Measurements from ENCODE around the gene KCNN4. TPM values are rescaled to one million over a fixed set of nuclear protein-coding genes. Genes with fewer than 3 reads are reported as not detected.
"Not testable (repeated sequence)": the region's sequence is repeated elsewhere in the genome, so short reads cannot be mapped to it uniquely, and the experiment has no call there.

KCNN4 gene
- total RNA-seq, 1 donor from 2014 or later = 0.28 TPM

DNA sequence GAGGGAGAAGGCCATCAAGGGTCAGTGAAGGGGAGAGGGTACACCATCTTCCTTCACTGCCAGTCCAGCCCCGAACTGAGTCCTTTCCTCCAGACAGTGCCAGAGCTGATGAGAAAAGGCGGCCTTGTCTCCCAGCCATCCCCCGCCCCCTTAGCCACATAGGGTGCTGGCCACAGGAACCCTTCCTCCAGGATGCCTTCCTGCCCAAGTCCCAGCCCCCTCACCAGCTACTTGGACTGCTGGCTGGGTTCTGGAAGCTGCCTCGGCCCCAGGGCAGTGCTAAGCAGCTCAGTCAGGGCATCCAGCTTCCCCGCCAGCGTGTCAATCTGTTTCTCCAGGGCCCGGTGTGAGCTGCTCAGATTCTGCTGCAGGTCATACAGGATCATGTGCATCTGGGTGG lies 13.5 kb downstream of the KCNN4 start:
- no peak overlapping the region for H3K27ac Mint-ChIP-seq (ENCODE audit: unreplicated experiment)
- H3K36me3 Mint-ChIP-seq (ENCODE audit: low read depth, unreplicated experiment) = no peaks in the 10 kb centered on the region
- no peak for DNase-seq (ENCODE audit: low spot score)
- TF ChIP-seq, protein P1, sequence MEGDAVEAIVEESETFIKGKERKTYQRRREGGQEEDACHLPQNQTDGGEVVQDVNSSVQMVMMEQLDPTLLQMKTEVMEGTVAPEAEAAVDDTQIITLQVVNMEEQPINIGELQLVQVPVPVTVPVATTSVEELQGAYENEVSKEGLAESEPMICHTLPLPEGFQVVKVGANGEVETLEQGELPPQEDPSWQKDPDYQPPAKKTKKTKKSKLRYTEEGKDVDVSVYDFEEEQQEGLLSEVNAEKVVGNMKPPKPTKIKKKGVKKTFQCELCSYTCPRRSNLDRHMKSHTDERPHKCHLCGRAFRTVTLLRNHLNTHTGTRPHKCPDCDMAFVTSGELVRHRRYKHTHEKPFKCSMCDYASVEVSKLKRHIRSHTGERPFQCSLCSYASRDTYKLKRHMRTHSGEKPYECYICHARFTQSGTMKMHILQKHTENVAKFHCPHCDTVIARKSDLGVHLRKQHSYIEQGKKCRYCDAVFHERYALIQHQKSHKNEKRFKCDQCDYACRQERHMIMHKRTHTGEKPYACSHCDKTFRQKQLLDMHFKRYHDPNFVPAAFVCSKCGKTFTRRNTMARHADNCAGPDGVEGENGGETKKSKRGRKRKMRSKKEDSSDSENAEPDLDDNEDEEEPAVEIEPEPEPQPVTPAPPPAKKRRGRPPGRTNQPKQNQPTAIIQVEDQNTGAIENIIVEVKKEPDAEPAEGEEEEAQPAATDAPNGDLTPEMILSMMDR (IDR thresholded peaks at IDR 0.05; ENCODE audit: unreplicated experiment) = no peak
- H3K4me1 Mint-ChIP-seq (ENCODE audit: unreplicated experiment) = no peaks in the 10 kb centered on the region
- no peaks in the 10 kb centered on the region for H3K9me3 Mint-ChIP-seq (ENCODE audit: unreplicated experiment)
- H3K4me3 Mint-ChIP-seq (ENCODE audit: unreplicated experiment) = no peak overlapping the region
- peaks cover 16% of the 10 kb centered on the region for H3K27me3 Mint-ChIP-seq (ENCODE audit: unreplicated experiment)

DNA sequence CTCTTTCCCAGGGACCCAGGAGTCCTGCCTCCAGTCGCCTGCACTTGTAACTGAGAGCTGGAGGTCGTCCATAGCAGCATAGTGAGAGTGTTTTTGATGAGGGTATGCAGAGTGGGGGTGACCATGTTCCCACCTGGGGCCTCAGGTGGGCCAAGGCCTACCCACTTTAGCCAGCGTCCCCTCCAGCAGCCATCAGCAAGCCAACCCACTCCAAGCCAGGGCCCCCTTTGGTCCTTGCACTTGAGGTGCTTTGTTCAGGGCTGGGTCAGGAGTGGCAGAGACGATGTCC lies 14.1 kb downstream of the KCNN4 start:
- TF ChIP-seq, protein P1 (IDR thresholded peaks at IDR 0.05; ENCODE audit: unreplicated experiment) = no peak
- Mint-ChIP-seq H3K9me3 (ENCODE audit: unreplicated experiment) (no peaks in the 10 kb centered on the region), H3K27ac (ENCODE audit: unreplicated experiment) (no peak overlapping the region), H3K36me3 (ENCODE audit: low read depth, unreplicated experiment) (no peaks in the 10 kb centered on the region), H3K4me3 (ENCODE audit: unreplicated experiment) (no peak overlapping the region), H3K4me1 (ENCODE audit: unreplicated experiment) (no peaks in the 10 kb centered on the region), H3K27me3 (ENCODE audit: unreplicated experiment) (peaks cover 18% of the 10 kb centered on the region)
- no peak for DNase-seq (ENCODE audit: low spot score)

GRCh38 chr19:43765109-43765876 lies 15.5 kb downstream of the KCNN4 start:
- H3K27me3 Mint-ChIP-seq (ENCODE audit: unreplicated experiment) = peaks cover 10% of the 10 kb centered on the region
- H3K27ac Mint-ChIP-seq (ENCODE audit: unreplicated experiment) = no peak overlapping the region
- DNase-seq (ENCODE audit: low spot score) = no peak
- no peaks in the 10 kb centered on the region for H3K36me3 Mint-ChIP-seq (ENCODE audit: low read depth, unreplicated experiment)
- TF ChIP-seq, protein P1 (IDR thresholded peaks at IDR 0.05; ENCODE audit: unreplicated experiment) = no peak
- no peaks in the 10 kb centered on the region for H3K9me3 Mint-ChIP-seq (ENCODE audit: unreplicated experiment)
- no peaks in the 10 kb centered on the region for H3K4me1 Mint-ChIP-seq (ENCODE audit: unreplicated experiment)
- no peak overlapping the region for H3K4me3 Mint-ChIP-seq (ENCODE audit: unreplicated experiment)

DNA sequence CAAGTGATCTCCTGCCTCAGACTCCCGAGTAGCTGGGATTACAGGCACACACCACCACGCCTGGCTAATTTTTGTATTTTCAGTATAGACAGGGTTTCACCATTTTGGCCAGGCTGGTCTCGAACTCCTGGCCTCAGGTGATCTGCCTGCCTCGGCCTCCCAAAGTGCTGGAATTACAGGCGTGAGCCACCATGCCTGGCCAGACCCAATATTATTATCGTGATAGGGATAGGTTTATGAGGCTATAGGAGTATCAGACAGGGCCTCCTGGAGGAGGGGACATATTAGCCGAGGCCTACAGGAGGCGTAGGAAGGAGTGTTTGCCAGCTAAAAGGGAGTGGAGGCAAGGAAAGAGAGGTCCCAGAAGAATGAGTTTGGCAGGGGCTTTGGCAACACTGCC lies 16.1 kb downstream of the KCNN4 start:
- not testable (repeated sequence) for H3K27ac Mint-ChIP-seq (ENCODE audit: unreplicated experiment); H3K4me3 Mint-ChIP-seq (ENCODE audit: unreplicated experiment); H3K9me3 Mint-ChIP-seq (ENCODE audit: unreplicated experiment); H3K4me1 Mint-ChIP-seq (ENCODE audit: unreplicated experiment); H3K27me3 Mint-ChIP-seq (ENCODE audit: unreplicated experiment); H3K36me3 Mint-ChIP-seq (ENCODE audit: low read depth, unreplicated experiment); DNase-seq (ENCODE audit: low spot score)

- Mint-ChIP-seq H3K4me3 (ENCODE audit: unreplicated experiment) (no peak overlapping the region), H3K27ac (ENCODE audit: unreplicated experiment) (no peak overlapping the region), H3K4me1 (ENCODE audit: unreplicated experiment) (no peaks in the 10 kb centered on the region), H3K27me3 (ENCODE audit: unreplicated experiment) (peaks cover 3% of the 10 kb centered on the region), H3K9me3 (ENCODE audit: unreplicated experiment) (no peaks in the 10 kb centered on the region), H3K36me3 (ENCODE audit: low read depth, unreplicated experiment) (no peaks in the 10 kb centered on the region)
- TF ChIP-seq, protein P1 (IDR thresholded peaks at IDR 0.05; ENCODE audit: unreplicated experiment) = no peak
- no peak for DNase-seq (ENCODE audit: low spot score)
Measured at GRCh38 chr19:43763473-43763939, 17.3 kb downstream of the KCNN4 start.
